IgD-negative memory B cell (primary cell): ENCODE results near the gene USP16. TPM values are rescaled to one million over a fixed set of nuclear protein-coding genes. Genes with fewer than 3 reads are reported as not detected.

Experiments used
- H3K27ac Mint-ChIP-seq, 3 donors: one replicate each; pipeline ENCODE4 v1.8.0; 2020 to 2022; ENCODE audit warnings: mild to moderate bottlenecking in 3 of 3, mixed read lengths in 3 of 3, moderate library complexity in 1 of 3
- H3K27me3 Mint-ChIP-seq: one replicate; pipeline ENCODE4 v1.8.0; 2021; ENCODE audit warnings: mixed read lengths
- H3K36me3 Mint-ChIP-seq: one replicate; pipeline ENCODE4 v1.8.0; 2020; ENCODE audit warnings: mild to moderate bottlenecking, mixed read lengths
- H3K4me1 Mint-ChIP-seq, 3 donors: one replicate each; pipeline ENCODE4 v1.8.0; 2020 to 2022; ENCODE audit warnings: mixed read lengths in 3 of 3, mild to moderate bottlenecking in 1 of 3
- H3K4me3 Mint-ChIP-seq, 4 donors: one replicate each; pipeline ENCODE4 v1.8.0; 2020 to 2022; ENCODE audit warnings: mild to moderate bottlenecking in 4 of 4, mixed read lengths in 4 of 4, moderate library complexity in 3 of 4
- H3K9me3 Mint-ChIP-seq, 3 donors: one replicate each; pipeline ENCODE4 v1.8.0; 2020 to 2021; ENCODE audit warnings: mixed read lengths in 3 of 3, mild to moderate bottlenecking in 1 of 3
- polyA plus RNA-seq: library from polyadenylated mRNA; unstranded; fragments of 300-500 nt; fragmentation: Illumina TruSeq; gene quantifications from one replicate; pipeline ENCODE4 v1.2.3, GENCODE V29; 2021

USP16 gene
- polyA plus RNA-seq, 1 donor from 2014 or later = 25.7 TPM

GRCh38 chr21:29084372-29084771 is 59.9 kb downstream of the USP16 start:
- H3K4me1 Mint-ChIP-seq = peaks cover 7 to 18% (median 7%) of the 10 kb centered on the region in 3 donors
- no peaks in the 10 kb centered on the region for H3K9me3 Mint-ChIP-seq
- H3K27me3 Mint-ChIP-seq = no peaks in the 10 kb centered on the region
- H3K4me3 Mint-ChIP-seq = no peak overlapping the region
- H3K36me3 Mint-ChIP-seq = no peaks in the 10 kb centered on the region
- H3K27ac Mint-ChIP-seq = no peak overlapping the region

- Mint-ChIP-seq H3K27ac (no peak overlapping the region), H3K27me3 (no peaks in the 10 kb centered on the region), H3K4me1 (peaks cover 0 to 12% (median 2%) of the 10 kb centered on the region in 3 donors), H3K36me3 (no peaks in the 10 kb centered on the region), H3K9me3 (no peaks in the 10 kb centered on the region), H3K4me3 (no peak overlapping the region)
Measured at GRCh38 chr21:29085106-29085752, 60.8 kb downstream of the USP16 start.

GRCh38 chr21:29091033-29091432 is 66.6 kb downstream of the USP16 start:
- Mint-ChIP-seq H3K9me3 (no peaks in the 10 kb centered on the region), H3K27me3 (no peaks in the 10 kb centered on the region), H3K4me3 (no peak overlapping the region), H3K27ac (peak overlapping the region in 2 of 3 donors; percentile 35 to 53), H3K36me3 (peaks cover 2% of the 10 kb centered on the region), H3K4me1 (peaks cover 0 to 4% (median 0%) of the 10 kb centered on the region in 3 donors)

GRCh38 chr21:29092102-29092959 is 67.9 kb downstream of the USP16 start:
- Mint-ChIP-seq H3K27ac (no peak overlapping the region), H3K9me3 (no peaks in the 10 kb centered on the region), H3K27me3 (no peaks in the 10 kb centered on the region), H3K4me1 (peaks cover 0 to 4% (median 0%) of the 10 kb centered on the region in 3 donors), H3K4me3 (no peak overlapping the region), H3K36me3 (peaks cover 2% of the 10 kb centered on the region)

- Mint-ChIP-seq H3K9me3 (no peaks in the 10 kb centered on the region), H3K4me1 (peaks cover 5 to 8% (median 6%) of the 10 kb centered on the region in 3 donors), H3K4me3 (no peak overlapping the region), H3K36me3 (peaks cover 3% of the 10 kb centered on the region), H3K27ac (peak overlapping the region in 1 of 3 donors; percentile 18), H3K27me3 (no peaks in the 10 kb centered on the region)
Measured at GRCh38 chr21:29096218-29097015, 71.9 kb downstream of the USP16 start.

GRCh38 chr21:29098156-29098555 is 73.7 kb downstream of the USP16 start:
- peaks cover 4% of the 10 kb centered on the region for H3K36me3 Mint-ChIP-seq
- no peaks in the 10 kb centered on the region for H3K9me3 Mint-ChIP-seq
- H3K27me3 Mint-ChIP-seq = no peaks in the 10 kb centered on the region
- H3K4me3 Mint-ChIP-seq = no peak overlapping the region
- H3K4me1 Mint-ChIP-seq = peaks cover 5 to 8% (median 6%) of the 10 kb centered on the region in 3 donors
- H3K27ac Mint-ChIP-seq = no peak overlapping the region

- Mint-ChIP-seq H3K4me3 (no peak overlapping the region), H3K27me3 (no peaks in the 10 kb centered on the region), H3K9me3 (no peaks in the 10 kb centered on the region), H3K4me1 (peaks cover 6 to 8% (median 7%) of the 10 kb centered on the region in 3 donors), H3K36me3 (peaks cover 1% of the 10 kb centered on the region), H3K27ac (peak overlapping the region in 1 of 3 donors; percentile 31)
Measured at GRCh38 chr21:29102791-29103257, 78.4 kb downstream of the USP16 start.

Other genes with a start within 250 kb of the USP16 start
- gene LTN1, start 31.8 kb upstream of the USP16 start, polyA plus RNA-seq = 15.6 TPM
- 13.0 TPM for gene RWDD2B, start 5.3 kb upstream of the USP16 start, polyA plus RNA-seq
- gene CCT8, start 49.0 kb downstream of the USP16 start, polyA plus RNA-seq = 141 TPM
- gene MAP3K7CL, start 106.0 kb downstream of the USP16 start, polyA plus RNA-seq = 68.6 TPM